Stomach smooth muscle (tissue), 2 donors: ENCODE results near the gene POLRMT.
A peak's percentile ranks its signal among the peaks of the same experiment; 100 is the strongest.

ENCODE experiments used
- H3K27ac ChIP-seq: one replicate; pipeline ENCODE4 v1.7.0; 2013; ENCODE audit warnings: mild to moderate bottlenecking, low read length, inconsistent platforms
- H3K27me3 ChIP-seq, 2 donors: one replicate each; pipeline ENCODE4 v1.7.0; 2013; ENCODE audit warnings: low read length in 2 of 2; ENCODE audit not compliant: insufficient read depth in 2 of 2, control insufficient read depth in 1 of 2
- H3K36me3 ChIP-seq, 2 donors: one replicate each; pipeline ENCODE4 v1.7.0; 2013; ENCODE audit warnings: low read length in 2 of 2; ENCODE audit not compliant: control insufficient read depth in 2 of 2, insufficient read depth in 2 of 2
- H3K4me1 ChIP-seq: one replicate; pipeline ENCODE4 v1.7.0; 2013; ENCODE audit warnings: low read length; ENCODE audit not compliant: control insufficient read depth, insufficient read depth
- H3K4me3 ChIP-seq, 2 donors: one replicate each; pipeline ENCODE4 v1.7.0; 2013; ENCODE audit warnings: low read length in 2 of 2
- H3K9ac ChIP-seq, 2 donors: one replicate each; pipeline ENCODE4 v1.7.0; 2013; ENCODE audit warnings: low read length in 2 of 2, mild to moderate bottlenecking in 1 of 2
- H3K9me3 ChIP-seq, 2 donors: one replicate each; pipeline ENCODE4 v1.7.0; 2013; ENCODE audit warnings: low read length in 2 of 2; ENCODE audit not compliant: control insufficient read depth in 2 of 2
- donor health status: healthy.
- donor health status: Pancreatic carcinoma.

Gene POLRMT

GRCh38 chr19:633068-633785, at the start of gene POLRMT:
Gene POLRMT, minus strand, starts transcription at chr19:633537. Its CDS starts 25 bp downstream, at chr19:633512.
- Histone ChIP-seq H3K27me3 (no peaks in the 10 kb centered on the region), H3K9me3 (no peaks in the 10 kb centered on the region), H3K27ac (peak within 1 kb of the TSS; percentile 31), H3K9ac (peak within 1 kb of the TSS; percentile 80 to 82), H3K4me1 (peaks cover 26% of the 10 kb centered on the region), H3K36me3 (peaks cover 2 to 6% of the 10 kb centered on the region in 2 donors), H3K4me3 (peak within 1 kb of the TSS; percentile 78 to 97)

- no peak overlapping the region for H3K27ac ChIP-seq
Measured at GRCh38 chr19:682678-683320, 49.5 kb upstream of the POLRMT start.

DNA sequence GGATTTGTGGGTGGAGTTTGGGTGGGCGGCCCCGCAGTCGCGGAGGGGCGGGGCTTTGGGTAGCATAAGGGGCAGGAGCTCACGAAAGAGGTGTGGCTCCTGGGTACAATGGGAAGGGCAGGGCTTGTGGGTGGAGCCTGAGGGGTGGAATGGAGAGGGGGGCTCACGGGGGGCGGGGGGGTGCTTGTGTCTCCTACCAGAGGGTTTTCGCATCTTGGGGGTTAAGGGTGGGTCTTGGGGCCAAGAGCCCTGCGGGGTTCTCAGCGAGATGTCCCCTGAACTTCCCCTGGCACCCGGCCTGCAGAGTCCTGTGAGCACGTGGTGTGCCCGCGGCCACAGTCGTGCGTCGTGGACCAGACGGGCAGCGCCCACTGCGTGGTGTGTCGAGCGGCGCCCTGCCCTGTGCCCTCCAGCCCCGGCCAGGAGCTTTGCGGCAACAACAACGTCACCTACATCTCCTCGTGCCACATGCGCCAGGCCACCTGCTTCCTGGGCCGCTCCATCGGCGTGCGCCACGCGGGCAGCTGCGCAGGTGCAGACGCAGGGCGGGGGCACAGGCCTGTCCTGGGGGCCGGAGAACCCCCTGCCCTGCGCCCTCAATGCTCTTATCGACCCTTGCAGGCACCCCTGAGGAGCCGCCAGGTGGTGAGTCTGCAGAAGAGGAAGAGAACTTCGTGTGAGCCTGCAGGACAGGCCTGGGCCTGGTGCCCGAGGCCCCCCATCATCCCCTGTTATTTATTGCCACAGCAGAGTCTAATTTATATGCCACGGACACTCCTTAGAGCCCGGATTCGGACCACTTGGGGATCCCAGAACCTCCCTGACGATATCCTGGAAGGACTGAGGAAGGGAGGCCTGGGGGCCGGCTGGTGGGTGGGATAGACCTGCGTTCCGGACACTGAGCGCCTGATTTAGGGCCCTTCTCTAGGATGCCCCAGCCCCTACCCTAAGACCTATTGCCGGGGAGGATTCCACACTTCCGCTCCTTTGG, 48.0 kb upstream of the POLRMT start:
- Histone ChIP-seq H3K36me3 (peaks cover 0 to 2% of the 10 kb centered on the region in 2 donors), H3K4me1 (peaks cover 23% of the 10 kb centered on the region), H3K9me3 (no peaks in the 10 kb centered on the region), H3K9ac (peak overlapping the region in 1 of 2 donors; percentile 53), H3K27me3 (peaks cover 0 to 2% of the 10 kb centered on the region in 2 donors), H3K4me3 (peak overlapping the region in 1 of 2 donors; percentile 71), H3K27ac (peak overlapping the region; percentile 74)

More at GRCh38 chr19:682678-683320, 49.5 kb upstream of the POLRMT start:
- peaks cover 0 to 2% of the 10 kb centered on the region in 2 donors for H3K36me3 ChIP-seq
- no peaks in the 10 kb centered on the region for H3K27me3 ChIP-seq
- no peak overlapping the region for H3K9ac ChIP-seq
- peaks cover 15% of the 10 kb centered on the region for H3K4me1 ChIP-seq
- H3K4me3 ChIP-seq: no peak overlapping the region
- no peaks in the 10 kb centered on the region for H3K9me3 ChIP-seq

GRCh38 chr19:680287-681028, 47.1 kb upstream of the POLRMT start:
- Histone ChIP-seq H3K4me3 (peak overlapping the region; percentile 65 to 74), H3K36me3 (peaks cover 0 to 2% of the 10 kb centered on the region in 2 donors), H3K4me1 (peaks cover 26% of the 10 kb centered on the region), H3K9me3 (no peaks in the 10 kb centered on the region), H3K27me3 (peaks cover 0 to 2% of the 10 kb centered on the region in 2 donors), H3K9ac (peak overlapping the region; percentile 42 to 72), H3K27ac (peak overlapping the region; percentile 74)

GRCh38 chr19:679418-680286, 46.3 kb upstream of the POLRMT start:
- Histone ChIP-seq H3K4me3 (peak overlapping the region; percentile 53 to 74), H3K27ac (peak overlapping the region; percentile 74), H3K9me3 (no peaks in the 10 kb centered on the region), H3K4me1 (peaks cover 30% of the 10 kb centered on the region), H3K27me3 (peaks cover 0 to 2% of the 10 kb centered on the region in 2 donors), H3K9ac (peak overlapping the region; percentile 29 to 72), H3K36me3 (peaks cover 0 to 2% of the 10 kb centered on the region in 2 donors)

DNA sequence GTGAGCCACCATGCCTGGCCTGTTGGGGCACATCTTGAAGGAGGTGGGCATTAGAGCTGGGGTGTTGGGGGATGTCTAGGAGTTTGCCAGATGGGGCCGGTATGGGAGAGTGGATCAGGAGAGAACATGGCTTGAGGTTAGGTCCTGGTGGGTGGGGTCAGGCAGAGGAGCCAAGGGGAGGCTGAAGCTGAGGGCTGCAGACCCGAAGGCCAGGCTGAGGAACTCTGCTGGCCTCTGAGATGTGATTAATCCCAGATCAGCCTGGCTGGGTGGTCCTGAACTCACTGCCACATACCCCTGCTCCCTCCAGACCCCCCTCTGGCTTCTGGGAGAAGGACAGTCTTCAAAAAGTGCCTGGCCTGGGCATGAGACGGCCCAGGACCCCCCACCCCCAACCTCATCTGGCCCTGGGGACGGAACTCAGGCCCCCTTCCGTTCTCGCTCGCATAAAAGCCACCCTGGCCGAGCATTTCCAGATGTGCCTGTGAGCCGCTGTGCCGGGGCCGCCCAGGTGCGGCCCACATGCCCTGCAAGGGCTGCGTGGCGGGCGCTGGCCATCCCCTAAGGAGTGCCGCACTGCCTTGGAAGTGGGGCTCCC, 45.6 kb upstream of the POLRMT start:
- Histone ChIP-seq H3K27ac (peak overlapping the region; percentile 74), H3K27me3 (peaks cover 0 to 2% of the 10 kb centered on the region in 2 donors), H3K4me3 (peak overlapping the region; percentile 52 to 74), H3K9ac (peak overlapping the region; percentile 21 to 72), H3K4me1 (peaks cover 30% of the 10 kb centered on the region), H3K36me3 (peaks cover 0 to 2% of the 10 kb centered on the region in 2 donors), H3K9me3 (no peaks in the 10 kb centered on the region)

DNA sequence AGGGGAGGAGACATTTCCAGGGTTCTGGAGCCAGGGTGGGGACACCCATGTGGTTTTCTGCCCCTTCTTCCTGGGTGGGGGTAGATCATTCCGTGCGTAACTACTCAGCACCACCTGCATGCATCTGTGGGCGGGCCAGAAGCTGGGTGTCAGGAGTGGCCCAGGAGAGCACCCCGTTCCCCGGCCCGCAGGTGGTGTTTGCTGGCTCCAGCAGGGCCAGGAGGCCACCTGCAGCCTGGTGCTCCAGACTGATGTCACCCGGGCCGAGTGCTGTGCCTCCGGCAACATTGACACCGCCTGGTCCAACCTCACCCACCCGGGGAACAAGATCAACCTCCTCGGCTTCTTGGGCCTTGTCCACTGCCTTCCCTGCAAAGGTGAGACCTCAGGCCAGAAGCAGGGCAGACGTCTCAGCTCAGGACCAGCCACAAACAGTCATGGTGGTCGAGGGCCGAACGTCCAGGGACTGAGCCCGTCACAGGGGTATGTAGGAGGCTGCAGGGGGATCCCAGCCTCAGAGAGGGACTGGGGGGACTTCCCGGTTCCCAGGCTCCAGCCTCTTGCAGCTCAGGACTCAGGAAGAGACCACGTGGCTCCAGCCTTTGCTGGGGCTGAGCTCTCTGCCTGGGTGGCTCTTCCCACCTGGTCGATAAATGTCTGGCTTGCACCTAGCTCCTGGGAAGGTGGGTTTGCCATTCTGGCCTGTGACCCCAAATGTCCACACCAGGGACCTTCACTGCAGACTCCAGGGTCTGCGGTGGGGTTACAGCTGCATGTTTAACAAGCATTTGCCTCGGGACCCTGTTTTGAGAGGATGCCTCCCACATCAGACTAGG, 44.5 kb upstream of the POLRMT start:
- peak overlapping the region in 1 of 2 donors; percentile 94 for H3K9ac ChIP-seq
- H3K27me3 ChIP-seq: peaks cover 0 to 2% of the 10 kb centered on the region in 2 donors
- H3K36me3 ChIP-seq: peaks cover 0 to 2% of the 10 kb centered on the region in 2 donors

GRCh38 chr19:677201-677600, 43.9 kb upstream of the POLRMT start:
- Histone ChIP-seq H3K27ac (peak overlapping the region; percentile 77), H3K9ac (peak overlapping the region in 1 of 2 donors; percentile 94), H3K4me3 (peak overlapping the region; percentile 83 to 98), H3K27me3 (peaks cover 0 to 2% of the 10 kb centered on the region in 2 donors), H3K4me1 (peaks cover 30% of the 10 kb centered on the region), H3K36me3 (peaks cover 0 to 2% of the 10 kb centered on the region in 2 donors), H3K9me3 (no peaks in the 10 kb centered on the region)

More for the DNA sequence above, 44.5 kb upstream of the POLRMT start:
- Histone ChIP-seq H3K4me3 (peak overlapping the region; percentile 55 to 83), H3K27ac (peak overlapping the region; percentile 77), H3K4me1 (peaks cover 30% of the 10 kb centered on the region), H3K9me3 (no peaks in the 10 kb centered on the region)
